Neural progenitor cell (in vitro differentiated cells): ENCODE measurements around the gene IREB2. TPM values are rescaled to one million over a fixed set of nuclear protein-coding genes. Genes with fewer than 3 reads are reported as not detected.
A peak's percentile ranks its signal among the peaks of the same experiment; 100 is the strongest.

Experiments
- DNase-seq: peaks from one replicate; pipeline ENCODE4 v3.0.0-alpha.2; 2016; ENCODE audit warnings: low spot score
- H2AFZ ChIP-seq: fragments of 200-600 bp; sonication (generic); replicated peaks from 2 replicates; pipeline ENCODE4 v1.6.1; 2016; ENCODE audit warnings: antibody characterized with exemption
- H3F3A ChIP-seq: fragments of 200-600 bp; sonication (generic); 2 replicates; pipeline ENCODE4 v1.6.1; 2016; ENCODE audit warnings: antibody characterized with exemption, low read depth
- H3K27ac ChIP-seq: fragments of 200-600 bp; sonication (generic); 2 replicates; pipeline ENCODE4 v1.5.1; 2016; ENCODE audit warnings: mild to moderate bottlenecking
- H3K27me3 ChIP-seq: fragments of 200-600 bp; sonication (generic); 2 replicates; pipeline ENCODE4 v1.6.1; 2016; ENCODE audit warnings: mild to moderate bottlenecking, moderate library complexity
- H3K36me3 ChIP-seq: fragments of 200-600 bp; sonication (generic); 2 replicates; pipeline ENCODE4 v1.5.1; 2016
- H3K4me1 ChIP-seq: fragments of 200-600 bp; sonication (generic); 2 replicates; pipeline ENCODE4 v1.6.1; 2016; ENCODE audit warnings: mixed run types
- H3K4me2 ChIP-seq: fragments of 200-600 bp; sonication (generic); 2 replicates; pipeline ENCODE4 v1.6.1; 2016
- H3K4me3 ChIP-seq: fragments of 200-600 bp; sonication (generic); 2 replicates; pipeline ENCODE4 v1.5.1; 2016
- H3K79me2 ChIP-seq: fragments of 200-600 bp; sonication (generic); 2 replicates; pipeline ENCODE4 v1.6.1; 2016; ENCODE audit warnings: low read depth
- H3K9ac ChIP-seq: fragments of 200-600 bp; sonication (generic); 2 replicates; pipeline ENCODE4 v1.6.1; 2016
- H3K9me3 ChIP-seq: fragments of 200-600 bp; sonication (generic); 2 replicates; pipeline ENCODE4 v1.5.1; 2016; ENCODE audit warnings: low read depth
- H4K20me1 ChIP-seq: fragments of 200-600 bp; sonication (generic); 2 replicates; pipeline ENCODE4 v1.6.1; 2016; ENCODE audit warnings: low read depth
- H3K27ac Mint-ChIP-seq: 3 replicates; pipeline ENCODE4 v1.8.0; 2021; ENCODE audit warnings: mixed read lengths
- H3K27me3 Mint-ChIP-seq: 2 replicates; pipeline ENCODE4 v1.8.0; 2022; ENCODE audit warnings: low read depth, mild to moderate bottlenecking, inconsistent platforms, moderate library complexity, mixed read lengths; ENCODE audit not compliant: insufficient read depth
- H3K36me3 Mint-ChIP-seq: 3 replicates; pipeline ENCODE4 v1.8.0; 2021; ENCODE audit warnings: mixed read lengths
- H3K4me1 Mint-ChIP-seq: 3 replicates; pipeline ENCODE4 v1.8.0; 2021; ENCODE audit warnings: mixed read lengths
- H3K4me3 Mint-ChIP-seq: 3 replicates; pipeline ENCODE4 v1.8.0; 2021; ENCODE audit warnings: mild to moderate bottlenecking, moderate library complexity, mixed read lengths
- H3K9me3 Mint-ChIP-seq: 3 replicates; pipeline ENCODE4 v1.8.0; 2020; ENCODE audit warnings: mixed read lengths
- CTCF ChIP-seq: fragments of 200-600 bp; sonication (generic); IDR thresholded peaks from 2 replicates; pipeline ENCODE4 v1.5.1; 2017; ENCODE audit warnings: antibody characterized with exemption, mild to moderate bottlenecking
- EZH2 ChIP-seq: fragments of 200-600 bp; sonication (generic); IDR thresholded peaks from 2 replicates; pipeline ENCODE4 v1.6.1; 2017; ENCODE audit warnings: antibody characterized with exemption, mild to moderate bottlenecking, moderate library complexity
- EZH2phosphoT487 ChIP-seq: fragments of 200-600 bp; sonication (generic); IDR thresholded peaks from 2 replicates; pipeline ENCODE4 v1.6.1; 2017; ENCODE audit warnings: antibody characterized with exemption
- total RNA-seq: library from RNA; depleted of rRNA; stranded (reverse); fragments of >200 nt; gene quantifications from 2 replicates; pipeline ENCODE4 v1.2.3, GENCODE V29; 2015; ENCODE audit warnings: low replicate concordance

The IREB2 gene
- total RNA-seq, 1 donor from 2014 or later = 87.7 TPM

- H3K9ac ChIP-seq = peak overlapping the region; percentile 99
- H4K20me1 ChIP-seq = peaks cover 29% of the 10 kb centered on the region
- peaks cover 8% of the 10 kb centered on the region for H3K36me3 ChIP-seq
- TF ChIP-seq CTCF (no peak), EZH2phosphoT487 (no peak), EZH2 (no peak)
- Mint-ChIP-seq H3K4me3 (peak overlapping the region; percentile 93), H3K36me3 (peaks cover 13% of the 10 kb centered on the region), H3K27ac (peak overlapping the region; percentile 24), H3K27me3 (peaks cover 6% of the 10 kb centered on the region), H3K9me3 (no peaks in the 10 kb centered on the region), H3K4me1 (peaks cover 23% of the 10 kb centered on the region)
- H3K4me3 ChIP-seq = peak overlapping the region; percentile 86
- H3K27me3 ChIP-seq = no peaks in the 10 kb centered on the region
- peaks cover 19% of the 10 kb centered on the region for H3K4me1 ChIP-seq
- H3K79me2 ChIP-seq = peaks cover 41% of the 10 kb centered on the region
- H3K9me3 ChIP-seq = no peaks in the 10 kb centered on the region
- DNase-seq = peak; percentile 72
- H2AFZ ChIP-seq = peak overlapping the region; percentile 80
- H3K4me2 ChIP-seq = peak overlapping the region; percentile 79
- H3F3A ChIP-seq = peaks cover 17% of the 10 kb centered on the region
- H3K27ac ChIP-seq = no peak overlapping the region
These were observed 782 bp upstream of the IREB2 start for GRCh38 chr15:78437107-78437761.

GRCh38 chr15:78438619-78439285 lies 736 bp downstream of the IREB2 start:
- Mint-ChIP-seq H3K9me3 (no peaks in the 10 kb centered on the region), H3K27me3 (peaks cover 2% of the 10 kb centered on the region), H3K4me3 (peak overlapping the region; percentile 93), H3K36me3 (peaks cover 20% of the 10 kb centered on the region), H3K4me1 (peaks cover 25% of the 10 kb centered on the region), H3K27ac (peak overlapping the region; percentile 98)
- Histone ChIP-seq H3K27ac (peak overlapping the region; percentile 90), H3K9me3 (no peaks in the 10 kb centered on the region), H3K27me3 (no peaks in the 10 kb centered on the region), H3K36me3 (peaks cover 8% of the 10 kb centered on the region), H2AFZ (peak overlapping the region; percentile 28), H4K20me1 (peaks cover 43% of the 10 kb centered on the region), H3K4me2 (peak overlapping the region; percentile 88), H3K79me2 (peaks cover 56% of the 10 kb centered on the region), H3K4me1 (peaks cover 19% of the 10 kb centered on the region), H3K4me3 (peak overlapping the region; percentile 86), H3F3A (peaks cover 17% of the 10 kb centered on the region), H3K9ac (peak overlapping the region; percentile 99)
- TF ChIP-seq CTCF (peak; percentile 51), EZH2phosphoT487 (no peak)
- peak; percentile 82 for DNase-seq

- H3K4me1 Mint-ChIP-seq = peaks cover 25% of the 10 kb centered on the region
- H3K9me3 Mint-ChIP-seq = no peaks in the 10 kb centered on the region
- Histone ChIP-seq H4K20me1 (peaks cover 63% of the 10 kb centered on the region), H3K4me3 (no peak overlapping the region), H3K9me3 (no peaks in the 10 kb centered on the region), H3K27ac (no peak overlapping the region), H3K4me2 (peak overlapping the region; percentile 22), H3F3A (peaks cover 6% of the 10 kb centered on the region), H3K27me3 (no peaks in the 10 kb centered on the region), H3K79me2 (peaks cover 76% of the 10 kb centered on the region), H2AFZ (no peak overlapping the region), H3K4me1 (peaks cover 19% of the 10 kb centered on the region), H3K36me3 (peaks cover 8% of the 10 kb centered on the region), H3K9ac (peak overlapping the region; percentile 23)
- peaks cover 2% of the 10 kb centered on the region for H3K27me3 Mint-ChIP-seq
- H3K4me3 Mint-ChIP-seq = peak overlapping the region; percentile 71
- peaks cover 25% of the 10 kb centered on the region for H3K36me3 Mint-ChIP-seq
- no peak for DNase-seq
- H3K27ac Mint-ChIP-seq = no peak overlapping the region
- no peak for TF ChIP-seq EZH2phosphoT487
- TF ChIP-seq CTCF = no peak
- no peak for TF ChIP-seq EZH2
These were observed 2.7 kb downstream of the IREB2 start for GRCh38 chr15:78440375-78441373.
